Measurements from ENCODE around the gene RTL10. TPM values are rescaled to one million over a fixed set of nuclear protein-coding genes. Genes with fewer than 3 reads are reported as not detected.

RTL10 gene
- total and polyA plus RNA-seq, 2 of the 4 experiments (the other 2 are of a cell fraction) = 8.6 to 12.1 TPM

GRCh38 chr22:19849835-19850762 is 4.6 kb downstream of the RTL10 start:
- Histone ChIP-seq H3K9ac (ENCODE audit: low read depth, low read length) (no peak overlapping the region), H3K4ac (ENCODE audit: low read depth, low read length) (no peak overlapping the region), H3K27me3 (ENCODE audit: control insufficient read depth, insufficient read depth, low read length) (no peaks in the 10 kb centered on the region), H3K9me3 (ENCODE audit: control insufficient read depth, insufficient read depth, low read length) (peaks cover 3% of the 10 kb centered on the region; the same call in 1 of the 2 replicates), H2AK5ac (ENCODE audit: low read depth, low read length) (no peak overlapping the region), H4K8ac (ENCODE audit: low read depth in 2 of 2, low read length in 2 of 2) (no peak overlapping the region), H3K9me1 (ENCODE audit: insufficient read depth, low read length) (peaks cover 33% of the 10 kb centered on the region), H3K56ac (ENCODE audit: extremely low read depth, insufficient read depth, low read length) (no peak overlapping the region), H2AFZ (replicated peaks; ENCODE audit: low read length, poor library complexity) (no peak overlapping the region), H3K23ac (ENCODE audit: low read depth, low read length) (no peak overlapping the region), H4K20me1 (ENCODE audit: insufficient read depth, low read length) (peaks cover 68% of the 10 kb centered on the region), H3K4me1 (ENCODE audit: control insufficient read depth, insufficient read depth, low read length) (peaks cover 11% of the 10 kb centered on the region), H2AK9ac (replicated peaks; ENCODE audit: low read depth, low read length, poor library complexity) (no peak overlapping the region), H3K4me3 (ENCODE audit: insufficient read depth, low read depth, low read length) (no peak overlapping the region), H4K91ac (ENCODE audit: insufficient read depth, low read depth, low read length) (no peak overlapping the region), H3K4me2 (ENCODE audit: low read depth, low read length) (no peak overlapping the region), H3K18ac (ENCODE audit: low read depth, low read length) (no peak overlapping the region), H2BK5ac (ENCODE audit: low read depth, low read length, poor library complexity, severe bottlenecking) (no peak overlapping the region), H3K27ac (ENCODE audit: insufficient read depth, low read length) (no peak overlapping the region), H3K14ac (replicated peaks; ENCODE audit: low read depth, low read length) (no peak overlapping the region), H2BK120ac (ENCODE audit: low read depth, low read length) (no peak overlapping the region), H3K36me3 (ENCODE audit: control insufficient read depth, insufficient read depth, low read length) (peaks cover 34% of the 10 kb centered on the region), H4K5ac (ENCODE audit: low read depth, low read length) (no peak overlapping the region), H3K79me1 (ENCODE audit: low read depth in 1 of 2, low read length in 2 of 2) (peaks cover 28 to 92% of the 10 kb centered on the region in 2 experiments), H2BK15ac (ENCODE audit: low read depth, low read length) (no peak overlapping the region), H2BK20ac (ENCODE audit: low read depth, low read length) (no peak overlapping the region)
- CTCF ChIA-PET = no interaction called here
- BruUV-seq (replicated peaks) = no TSS peak
- DNase-seq (no peak), ATAC-seq (ENCODE audit: low read depth) (no peak)
- TF ChIP-seq MAZ (IDR thresholded peaks at IDR 0.05; ENCODE audit: borderline replicate concordance, low read depth, low read length) (no peak), FOS (IDR thresholded peaks at IDR 0.05; ENCODE audit: low read depth, low read length) (no peak), RAD21 (IDR thresholded peaks at IDR 0.05; ENCODE audit: low read length) (no peak), NFE2L2 (IDR thresholded peaks at IDR 0.05; ENCODE audit: low read depth, low read length) (no peak), CHD1 (IDR thresholded peaks at IDR 0.05; ENCODE audit: low read depth, low read length) (no peak), SMC3 (IDR thresholded peaks at IDR 0.05; ENCODE audit: low read depth, low read length) (no peak), POLR2A (IDR thresholded peaks at IDR 0.05; ENCODE audit: low read depth, low read length) (no peak), USF2 (IDR thresholded peaks at IDR 0.05; ENCODE audit: low read depth, low read length) (peak; percentile 27; the same call in 1 of the 2 replicates)
- POLR2A ChIA-PET (ENCODE audit: unreplicated experiment) = interaction anchor here (0.6 kb wide), 1 partner anchor 87 kb away, joined by 4 read pairs; no protein-coding TSS in a partner anchor
- WGBS, 2 experiments (ENCODE audit: extremely low coverage in 2 of 2, insufficient read length in 1 of 2) = 96% methylated on average over 4 of the region's 9 CpGs; no CpG with 5 or more reads in 1 of the 2 experiments
- intact Hi-C loops (cut with micrococcal nuclease) = loop anchor here (5.0 kb wide), 1 partner anchor 118 kb away; no protein-coding TSS in a partner anchor
- in situ Hi-C loops (cut with MboI; ENCODE audit: low sequenced_read_pairs) = no loop called here
- dilution Hi-C loops (cut with HindIII; ENCODE audit: low sequenced_read_pairs, unreplicated experiment) = no loop called here
